ENCODE measurements around the gene LRP2BP. TPM values are rescaled to one million over a fixed set of nuclear protein-coding genes. Genes with fewer than 3 reads are reported as not detected.
"Not testable (repeated sequence)": the region's sequence is repeated elsewhere in the genome, so short reads cannot be mapped to it uniquely, and the experiment has no call there.

The LRP2BP gene
- total RNA-seq, 1 experiment from 2014 or later: 0.16 TPM

GRCh38 chr4:185381288-185382196 lies 14.2 kb downstream of the LRP2BP start:
- no peak for DNase-seq

GRCh38 chr4:185380320-185380719 lies 15.4 kb downstream of the LRP2BP start:
- Histone ChIP-seq H3K9me3 (replicated peaks) (no peaks in the 10 kb centered on the region), H3K27ac (no peak overlapping the region), H3K27me3 (no peaks in the 10 kb centered on the region), H3K36me3 (no peaks in the 10 kb centered on the region), H3K4me1 (no peaks in the 10 kb centered on the region), H3K4me3 (no peak overlapping the region)
- DNase-seq: no peak

More at GRCh38 chr4:185381288-185382196, 14.2 kb downstream of the LRP2BP start:
- Histone ChIP-seq H3K9me3 (replicated peaks) (no peaks in the 10 kb centered on the region), H3K27ac (no peak overlapping the region), H3K4me3 (no peak overlapping the region), H3K36me3 (no peaks in the 10 kb centered on the region), H3K4me1 (no peaks in the 10 kb centered on the region), H3K27me3 (no peaks in the 10 kb centered on the region)

GRCh38 chr4:185379326-185380295 lies 16.1 kb downstream of the LRP2BP start:
- Histone ChIP-seq H3K27ac (no peak overlapping the region), H3K27me3 (no peaks in the 10 kb centered on the region), H3K36me3 (no peaks in the 10 kb centered on the region), H3K4me3 (no peak overlapping the region), H3K4me1 (no peaks in the 10 kb centered on the region), H3K9me3 (replicated peaks) (no peaks in the 10 kb centered on the region)
- no peak for DNase-seq

GRCh38 chr4:185378264-185378663 lies 17.5 kb downstream of the LRP2BP start:
- no peak for DNase-seq
- no peaks in the 10 kb centered on the region for H3K4me1 ChIP-seq
- no peak overlapping the region for H3K27ac ChIP-seq
- H3K27me3 ChIP-seq: no peaks in the 10 kb centered on the region
- H3K4me3 ChIP-seq: no peak overlapping the region
- H3K9me3 ChIP-seq (replicated peaks): no peaks in the 10 kb centered on the region
- no peaks in the 10 kb centered on the region for H3K36me3 ChIP-seq

- H3K27me3 ChIP-seq: no peaks in the 10 kb centered on the region
- no peak overlapping the region for H3K4me3 ChIP-seq
- no peaks in the 10 kb centered on the region for H3K9me3 ChIP-seq (replicated peaks)
- no peak for DNase-seq
- H3K4me1 ChIP-seq: no peaks in the 10 kb centered on the region
- no peak overlapping the region for H3K27ac ChIP-seq
- H3K36me3 ChIP-seq: no peaks in the 10 kb centered on the region
Measured at GRCh38 chr4:185374573-185374972, 21.2 kb downstream of the LRP2BP start.

GRCh38 chr4:185374027-185374426 lies 21.7 kb downstream of the LRP2BP start:
- no peak for DNase-seq
- no peak overlapping the region for H3K4me3 ChIP-seq
- no peak overlapping the region for H3K27ac ChIP-seq
- H3K9me3 ChIP-seq (replicated peaks): no peaks in the 10 kb centered on the region
- H3K4me1 ChIP-seq: no peaks in the 10 kb centered on the region
- no peaks in the 10 kb centered on the region for H3K36me3 ChIP-seq
- no peaks in the 10 kb centered on the region for H3K27me3 ChIP-seq

GRCh38 chr4:185371702-185372101 lies 24.0 kb downstream of the LRP2BP start:
- no peaks in the 10 kb centered on the region for H3K36me3 ChIP-seq
- H3K4me3 ChIP-seq: no peak overlapping the region
- DNase-seq: no peak
- H3K27me3 ChIP-seq: no peaks in the 10 kb centered on the region
- H3K9me3 ChIP-seq (replicated peaks): no peaks in the 10 kb centered on the region
- no peaks in the 10 kb centered on the region for H3K4me1 ChIP-seq
- no peak overlapping the region for H3K27ac ChIP-seq

GRCh38 chr4:185370268-185370949 lies 25.3 kb downstream of the LRP2BP start:
- H3K4me1 ChIP-seq: no peaks in the 10 kb centered on the region
- DNase-seq: no peak
- H3K27ac ChIP-seq: no peak overlapping the region
- H3K9me3 ChIP-seq (replicated peaks): no peaks in the 10 kb centered on the region
- H3K4me3 ChIP-seq: no peak overlapping the region
- H3K27me3 ChIP-seq: no peaks in the 10 kb centered on the region
- no peaks in the 10 kb centered on the region for H3K36me3 ChIP-seq

GRCh38 chr4:185369731-185370130 lies 26.0 kb downstream of the LRP2BP start:
- Histone ChIP-seq H3K4me1 (no peaks in the 10 kb centered on the region), H3K4me3 (no peak overlapping the region), H3K27ac (no peak overlapping the region), H3K9me3 (replicated peaks) (no peaks in the 10 kb centered on the region), H3K27me3 (no peaks in the 10 kb centered on the region), H3K36me3 (no peaks in the 10 kb centered on the region)
- no peak for DNase-seq

GRCh38 chr4:185364886-185365285 lies 30.8 kb downstream of the LRP2BP start:
- H3K36me3 ChIP-seq: no peaks in the 10 kb centered on the region
- no peak for DNase-seq
- no peak overlapping the region for H3K4me3 ChIP-seq
- H3K27ac ChIP-seq: no peak overlapping the region
- no peaks in the 10 kb centered on the region for H3K4me1 ChIP-seq
- H3K27me3 ChIP-seq: no peaks in the 10 kb centered on the region
- no peaks in the 10 kb centered on the region for H3K9me3 ChIP-seq (replicated peaks)

- no peaks in the 10 kb centered on the region for H3K27me3 ChIP-seq
- no peak overlapping the region for H3K27ac ChIP-seq
- H3K4me3 ChIP-seq: no peak overlapping the region
- H3K36me3 ChIP-seq: no peaks in the 10 kb centered on the region
- H3K4me1 ChIP-seq: no peaks in the 10 kb centered on the region; the same call in 1 of the 2 replicates
- no peak for DNase-seq
- no peaks in the 10 kb centered on the region for H3K9me3 ChIP-seq (replicated peaks)
Measured at GRCh38 chr4:185363251-185363650, 32.5 kb downstream of the LRP2BP start.

GRCh38 chr4:185362570-185362969 lies 33.2 kb downstream of the LRP2BP start:
- not testable (repeated sequence) for H3K27ac ChIP-seq; H3K4me1 ChIP-seq; H3K4me3 ChIP-seq; H3K27me3 ChIP-seq; DNase-seq; H3K36me3 ChIP-seq; H3K9me3 ChIP-seq (replicated peaks)

- H3K36me3 ChIP-seq: no peaks in the 10 kb centered on the region; the same call in 1 of the 2 replicates
- H3K27me3 ChIP-seq: no peaks in the 10 kb centered on the region
- no peak for DNase-seq
- no peaks in the 10 kb centered on the region; the same call in 1 of the 2 replicates for H3K4me1 ChIP-seq
- no peak overlapping the region for H3K27ac ChIP-seq
- H3K9me3 ChIP-seq (replicated peaks): no peaks in the 10 kb centered on the region
- H3K4me3 ChIP-seq: no peak overlapping the region
Measured at GRCh38 chr4:185361872-185362271, 33.9 kb downstream of the LRP2BP start.

- DNase-seq: no peak
- H3K4me3 ChIP-seq: no peak overlapping the region
- no peaks in the 10 kb centered on the region; the same call in 1 of the 2 replicates for H3K4me1 ChIP-seq
- H3K27ac ChIP-seq: no peak overlapping the region
- no peaks in the 10 kb centered on the region for H3K9me3 ChIP-seq (replicated peaks)
- no peaks in the 10 kb centered on the region; the same call in 1 of the 2 replicates for H3K36me3 ChIP-seq
- no peaks in the 10 kb centered on the region for H3K27me3 ChIP-seq
Measured at GRCh38 chr4:185359767-185360446, 35.8 kb downstream of the LRP2BP start.

Measured in SJCRH30 (cell line).